GM21529 (cell line): Measurements from ENCODE around the gene NR2C2.
"Not testable (repeated sequence)": the region's sequence is repeated elsewhere in the genome, so short reads cannot be mapped to it uniquely, and the experiment has no call there.

ENCODE experiments used
- ATAC-seq: cut with Tn5 transposase; IDR thresholded peaks from one replicate; pipeline ENCODE4 v1.9.1; 2021; ENCODE audit not compliant: unreplicated experiment

Gene NR2C2

GRCh38 chr3:14957153-14957552 is 9.8 kb downstream of the NR2C2 start:
- no peak for ATAC-seq

GRCh38 chr3:14957925-14958324 is 10.5 kb downstream of the NR2C2 start:
- ATAC-seq: no peak

- ATAC-seq: peak; percentile 52
Measured at GRCh38 chr3:14959359-14959943, 12.1 kb downstream of the NR2C2 start.

GRCh38 chr3:14962762-14963161 is 15.4 kb downstream of the NR2C2 start:
- ATAC-seq: no peak

GRCh38 chr3:14967285-14967684 is 19.9 kb downstream of the NR2C2 start:
- ATAC-seq: no peak

GRCh38 chr3:14969671-14970070 is 22.3 kb downstream of the NR2C2 start:
- ATAC-seq: no peak

- no peak for ATAC-seq
Measured at GRCh38 chr3:14976317-14976716, 28.9 kb downstream of the NR2C2 start.

- ATAC-seq: peak; percentile 47
Measured at GRCh38 chr3:14980689-14981088, 33.3 kb downstream of the NR2C2 start.

- ATAC-seq: no peak
Measured at GRCh38 chr3:14984581-14985113, 37.3 kb downstream of the NR2C2 start.

GRCh38 chr3:14988988-14989394 is 41.6 kb downstream of the NR2C2 start:
- peak; percentile 98 for ATAC-seq

GRCh38 chr3:14989943-14990779 is 42.8 kb downstream of the NR2C2 start:
- ATAC-seq: no peak

- no peak for ATAC-seq
Measured at GRCh38 chr3:14990780-14991148, 43.4 kb downstream of the NR2C2 start.

- ATAC-seq: no peak
Measured at GRCh38 chr3:14991151-14991742, 43.9 kb downstream of the NR2C2 start.

- no peak for ATAC-seq
Measured at GRCh38 chr3:14991818-14992612, 44.6 kb downstream of the NR2C2 start.

- ATAC-seq: no peak
Measured at GRCh38 chr3:14997941-14998340, 50.6 kb downstream of the NR2C2 start.

GRCh38 chr3:14999182-14999581 is 51.8 kb downstream of the NR2C2 start:
- ATAC-seq: not testable (repeated sequence)

- no peak for ATAC-seq
Measured at GRCh38 chr3:15007681-15008141, 60.3 kb downstream of the NR2C2 start.

- ATAC-seq: no peak
Measured at GRCh38 chr3:15009167-15009566, 61.8 kb downstream of the NR2C2 start.

- ATAC-seq: no peak
Measured at GRCh38 chr3:15010664-15011063, 63.3 kb downstream of the NR2C2 start.

- ATAC-seq: no peak
Measured at GRCh38 chr3:15011174-15011573, 63.8 kb downstream of the NR2C2 start.
